SK-N-MC (cell line): ENCODE measurements around the gene CTNNA2.

Experiments used
- EZH2 ChIP-seq: fragments of 200-600 bp; sonication (generic); IDR thresholded peaks from one replicate; pipeline ENCODE4 v1.6.1; 2017; ENCODE audit warnings: antibody characterized with exemption
- FOXP2 ChIP-seq: optimal IDR thresholded peaks from 2 replicates; pipeline ENCODE3; 2011; ENCODE audit warnings: mild to moderate bottlenecking, moderate library complexity; ENCODE audit not compliant: insufficient read depth; ENCODE audit errors: extremely low read length, control extremely low read depth
- POLR2AphosphoS5 ChIP-seq: IDR thresholded peaks from 2 replicates; pipeline ENCODE4 v1.6.1; 2012; ENCODE audit warnings: mild to moderate bottlenecking, low read depth, low read length, borderline replicate concordance

- TF ChIP-seq POLR2AphosphoS5 (no peak), EZH2 (no peak), FOXP2 (no peak)
These were observed 978.1 kb downstream of the CTNNA2 start for GRCh38 chr2:80490964-80491363.
